ENCODE measurements around the gene TEDC2. TPM values are rescaled to one million over a fixed set of nuclear protein-coding genes. Genes with fewer than 3 reads are reported as not detected.

TEDC2 gene
- polyA plus RNA-seq, 3 donors = 0.28 TPM; not detected in 2

GRCh38 chr16:2424061-2425007, 35.6 kb upstream of the TEDC2 start:
- Histone ChIP-seq H2AFZ (ENCODE audit: insufficient read depth, low read depth, low read length, poor library complexity, severe bottlenecking) (no peak overlapping the region), H3K79me2 (ENCODE audit: insufficient read depth, low read length) (no peaks in the 10 kb centered on the region), H3K27me3 (ENCODE audit: control insufficient read depth in 2 of 2, insufficient read depth in 2 of 2, low read length in 2 of 2) (no peaks in the 10 kb centered on the region), H3K27ac (ENCODE audit: low read depth in 1 of 2, low read length in 2 of 2) (no peak overlapping the region), H3K36me3 (replicated peaks in 1 of 2; ENCODE audit: control insufficient read depth in 1 of 2, insufficient read depth in 2 of 2, low read length in 2 of 2) (no peaks in the 10 kb centered on the region), H3K9ac (ENCODE audit: insufficient read depth, low read length, poor library complexity, severe bottlenecking) (no peak overlapping the region), H3K4me3 (replicated peaks in 1 of 3; ENCODE audit: low read depth in 2 of 3, low read length in 3 of 3) (no peak overlapping the region), H3K9me3 (replicated peaks in 1 of 2; ENCODE audit: control insufficient read depth in 1 of 2, insufficient read depth in 1 of 2, low read length in 2 of 2) (no peaks in the 10 kb centered on the region), H4K20me1 (ENCODE audit: insufficient read depth, low read length) (no peaks in the 10 kb centered on the region), H3K4me2 (replicated peaks; ENCODE audit: extremely low read depth, low read length, poor library complexity, severe bottlenecking) (no peak overlapping the region), H3K4me1 (ENCODE audit: control insufficient read depth in 1 of 2, insufficient read depth in 2 of 2, low read length in 2 of 2) (peaks cover 7 to 18% of the 10 kb centered on the region in 2 donors)
- no peak overlapping the region for H3K4me3 Mint-ChIP-seq
- DNase-seq = no peak
- peaks cover 0 to 1% of the 10 kb centered on the region in 2 donors for H3K36me3 Mint-ChIP-seq
- H3K9me3 Mint-ChIP-seq = no peaks in the 10 kb centered on the region
- intact Hi-C loops (cut with micrococcal nuclease) = loop anchor here (5.0 to 10.0 kb wide), 4 partner anchors 38 to 82 kb away; partner anchors contain the start of genes ABCA3 (in 1 of the 2), NTN3 (in 1 of the 2), TBC1D24 (in 1 of the 2) and TEDC2 (in 1 of the 2)
- no peak for TF ChIP-seq CTCF (IDR thresholded peaks at IDR 0.05)
- peaks cover 3 to 7% (median 4%) of the 10 kb centered on the region in 3 donors for H3K27me3 Mint-ChIP-seq (ENCODE audit: low read depth in 3 of 3)
- WGBS (ENCODE audit: insufficient coverage) = 97% methylated on average over 15 of the region's 25 CpGs
- no peak overlapping the region for H3K27ac Mint-ChIP-seq
- H3K4me1 Mint-ChIP-seq = peaks cover 26% of the 10 kb centered on the region

- Histone ChIP-seq H3K27me3 (ENCODE audit: control insufficient read depth in 2 of 2, insufficient read depth in 2 of 2, low read length in 2 of 2) (no peaks in the 10 kb centered on the region), H3K9ac (ENCODE audit: insufficient read depth, low read length, poor library complexity, severe bottlenecking) (no peak overlapping the region), H3K9me3 (replicated peaks in 1 of 2; ENCODE audit: control insufficient read depth in 1 of 2, insufficient read depth in 1 of 2, low read length in 2 of 2) (no peaks in the 10 kb centered on the region), H3K36me3 (replicated peaks in 1 of 2; ENCODE audit: control insufficient read depth in 1 of 2, insufficient read depth in 2 of 2, low read length in 2 of 2) (no peaks in the 10 kb centered on the region), H4K20me1 (ENCODE audit: insufficient read depth, low read length) (no peaks in the 10 kb centered on the region), H3K27ac (ENCODE audit: low read depth in 1 of 2, low read length in 2 of 2) (no peak overlapping the region), H3K4me2 (replicated peaks; ENCODE audit: extremely low read depth, low read length, poor library complexity, severe bottlenecking) (no peak overlapping the region), H2AFZ (ENCODE audit: insufficient read depth, low read depth, low read length, poor library complexity, severe bottlenecking) (no peak overlapping the region), H3K4me3 (replicated peaks in 1 of 3; ENCODE audit: low read depth in 2 of 3, low read length in 3 of 3) (no peak overlapping the region), H3K79me2 (ENCODE audit: insufficient read depth, low read length) (peaks cover 6% of the 10 kb centered on the region), H3K4me1 (ENCODE audit: control insufficient read depth in 1 of 2, insufficient read depth in 2 of 2, low read length in 2 of 2) (peaks cover 11 to 23% of the 10 kb centered on the region in 2 donors)
- Mint-ChIP-seq H3K4me1 (peaks cover 29% of the 10 kb centered on the region), H3K36me3 (peaks cover 0 to 1% of the 10 kb centered on the region in 2 donors), H3K27me3 (ENCODE audit: low read depth in 3 of 3) (peaks cover 3 to 7% (median 4%) of the 10 kb centered on the region in 3 donors), H3K9me3 (no peaks in the 10 kb centered on the region), H3K4me3 (no peak overlapping the region), H3K27ac (peak overlapping the region in 1 of 7 donors; percentile 22)
- DNase-seq = no peak
- WGBS (ENCODE audit: insufficient coverage) = 99% methylated on average over 8 of the region's 9 CpGs
- intact Hi-C loops (cut with micrococcal nuclease) = loop anchor here (5.0 to 10.0 kb wide), 4 partner anchors 37 to 83 kb away; partner anchors contain the start of genes ABCA3 (in 1 of the 2), NTN3 (in 1 of the 2), TBC1D24 (in 1 of the 2) and TEDC2 (in 1 of the 2)
- TF ChIP-seq CTCF (IDR thresholded peaks at IDR 0.05) = no peak
These were observed 34.8 kb upstream of the TEDC2 start for GRCh38 chr16:2425008-2425518.
